GM12878 (cell line): ENCODE data around the gene NPM1. TPM values are rescaled to one million over a fixed set of nuclear protein-coding genes. Genes with fewer than 3 reads are reported as not detected.

Source experiments
- ATAC-seq: fragments of 200-7000 bp; cut with Tn5 transposase; 3 replicates; pipeline ENCODE4 v1.9.1; 2020; ENCODE audit warnings: mild to moderate bottlenecking, moderate library complexity
- BruUV-seq: library from RNA; stranded (reverse); fragments of 400-500 nt; replicated peaks from 2 replicates; lab custom pipeline; 2021; lab: Mats Ljungman, UMichigan
- CTCF ChIA-PET: fragments of 300-600 bp; sonication (Branson Sonifier 250); formaldehyde crosslinking; extraction: SDS; loops from one replicate; lab custom pipeline; 2021; ENCODE audit warnings: inconsistent platforms; lab: Yijun Ruan, JAX
- POLR2A ChIA-PET: fragments of 350-600 bp; formaldehyde crosslinking; extraction: SDS; loops from one replicate; lab custom pipeline; 2021; ENCODE audit warnings: inconsistent platforms; lab: Charles Lee
- RAD21 ChIA-PET: fragments of 300-600 bp; sonication (Branson Sonifier 250); formaldehyde crosslinking; loops from one replicate; lab custom pipeline; 2023; ENCODE audit warnings: antibody characterized with exemption; ENCODE audit not compliant: unreplicated experiment; lab: Charles Lee
- SMC1A ChIA-PET: fragments of 300-600 bp; sonication (Branson Sonifier 250); formaldehyde crosslinking; loops from one replicate; lab custom pipeline; 2023; ENCODE audit not compliant: unreplicated experiment, uncharacterized antibody; lab: Charles Lee
- DNase-seq: peaks from one replicate; pipeline ENCODE4 v3.0.0-alpha.2; 2011; ENCODE audit warnings: low read depth, low spot score
- FAIRE-seq: peaks from 3 replicates; lab custom pipeline; 2011; peaks lifted over from hg19 to GRCh38; lab: Jason Lieb, UNC
- H2AFZ ChIP-seq: 2 replicates; pipeline ENCODE4 v1.6.0; 2011; ENCODE audit warnings: low read depth, low read length, control low read depth; ENCODE audit not compliant: control insufficient read depth
- H3K27ac ChIP-seq: 2 replicates; pipeline ENCODE4 v1.5.1; 2011; ENCODE audit warnings: control low read depth; ENCODE audit not compliant: control insufficient read depth, insufficient read depth
- H3K27me3 ChIP-seq, 2 experiments: replicated peaks in 1 of 2; 2 replicates each; pipeline versions ENCODE4 v1.6.0 to v1.6.1; 2011; ENCODE audit warnings: low read length in 1 of 2; ENCODE audit not compliant: control insufficient read depth in 2 of 2, insufficient read depth in 2 of 2
- H3K36me3 ChIP-seq, 2 experiments: 2 replicates each; pipeline ENCODE4 v1.5.1; 2011; ENCODE audit warnings: low read length in 1 of 2; ENCODE audit not compliant: control insufficient read depth in 2 of 2, insufficient read depth in 2 of 2
- H3K4me1 ChIP-seq: 2 replicates; pipeline ENCODE4 v1.6.1; 2011; ENCODE audit warnings: mild to moderate bottlenecking, low read length, moderate library complexity, mixed read lengths; ENCODE audit not compliant: control insufficient read depth, insufficient read depth
- H3K4me2 ChIP-seq: 2 replicates; pipeline ENCODE4 v1.6.0; 2011; ENCODE audit warnings: control low read depth; ENCODE audit not compliant: control insufficient read depth, insufficient read depth
- H3K4me3 ChIP-seq: fragments of 200-600 bp; sonication (generic); 2 replicates; pipeline ENCODE4 v1.5.1; 2016
- H3K79me2 ChIP-seq: 2 replicates; pipeline ENCODE4 v1.6.0; 2011; ENCODE audit warnings: low read length; ENCODE audit not compliant: control insufficient read depth, insufficient read depth
- H3K9ac ChIP-seq: 2 replicates; pipeline ENCODE4 v1.8.0; 2011; ENCODE audit warnings: low read length, control low read depth, mixed read lengths; ENCODE audit not compliant: control insufficient read depth, insufficient read depth
- H3K9me3 ChIP-seq: replicated peaks from 3 replicates; pipeline ENCODE4 v1.5.1; 2011; ENCODE audit warnings: mild to moderate bottlenecking, low read length; ENCODE audit not compliant: control insufficient read depth, insufficient read depth
- H4K20me1 ChIP-seq: 2 replicates; pipeline ENCODE4 v1.6.0; 2011; ENCODE audit not compliant: control insufficient read depth, insufficient read depth
- ATF7 ChIP-seq: fragments of 450-650 bp; IDR thresholded peaks from 2 replicates; pipeline ENCODE4 v1.6.1; 2016; ENCODE audit warnings: low read depth, mild to moderate bottlenecking
- ETV6 ChIP-seq, 2 experiments: fragments of 450-650 bp in 1 of 2; IDR thresholded peaks in 1 of 2; conservative IDR thresholded peaks in 1 of 2; 2 replicates each; pipeline ENCODE4 v1.6.1; 2014; ENCODE audit warnings: antibody characterized with exemption in 1 of 2, borderline replicate concordance in 1 of 2, low read depth in 1 of 2, mild to moderate bottlenecking in 1 of 2, moderate library complexity in 1 of 2
- MYB ChIP-seq: fragments of 150-350 bp; IDR thresholded peaks from 2 replicates; pipeline ENCODE4 v1.6.1; 2014; ENCODE audit warnings: mild to moderate bottlenecking, low read depth, low read length, borderline replicate concordance
- NBN ChIP-seq: fragments of 450-650 bp; IDR thresholded peaks from 2 replicates; pipeline ENCODE4 v1.6.1; 2016
- POLR2AphosphoS5 ChIP-seq: IDR thresholded peaks from 2 replicates; pipeline ENCODE4 v1.6.1; 2011; ENCODE audit warnings: mild to moderate bottlenecking, low read length, inconsistent platforms
- RBBP5 ChIP-seq: fragments of 200-600 bp; sonication (generic); conservative IDR thresholded peaks from 2 replicates; pipeline ENCODE4 v1.6.1; 2016
- SIN3A ChIP-seq: IDR thresholded peaks from 2 replicates; pipeline ENCODE4 v1.6.1; 2012; ENCODE audit warnings: low read depth, low read length, improper control_type of control experiment
- SMAD1 ChIP-seq: fragments of 450-650 bp; IDR thresholded peaks from 2 replicates; pipeline ENCODE4 v1.6.1; 2018; ENCODE audit warnings: mild to moderate bottlenecking, low read depth; ENCODE audit not compliant: partially characterized antibody
- SMARCA5 ChIP-seq: fragments of 450-650 bp; IDR thresholded peaks from 2 replicates; pipeline ENCODE4 v1.6.1; 2017; ENCODE audit warnings: mild to moderate bottlenecking
- YY1 ChIP-seq: IDR thresholded peaks from 2 replicates; pipeline ENCODE4 v1.6.1; 2011; ENCODE audit warnings: low read depth, mild to moderate bottlenecking, low read length
- ZNF207 ChIP-seq: fragments of 450-650 bp; IDR thresholded peaks from 2 replicates; pipeline ENCODE4 v1.6.1; 2014; ENCODE audit warnings: antibody characterized with exemption, mild to moderate bottlenecking, borderline replicate concordance
- ZNF217 ChIP-seq: fragments of 450-650 bp; IDR thresholded peaks from 2 replicates; pipeline ENCODE4 v1.6.1; 2017; ENCODE audit warnings: antibody characterized with exemption, mild to moderate bottlenecking
- ZSCAN29 ChIP-seq: fragments of 450-650 bp; IDR thresholded peaks from 2 replicates; pipeline ENCODE4 v1.6.1; 2017; ENCODE audit warnings: mild to moderate bottlenecking, moderate library complexity
- WGBS: methylation state at CpG from one replicate; pipeline ENCODE4 v1.1.6; 2016; ENCODE audit warnings: low lambda C conversion rate; ENCODE audit not compliant: insufficient replicate concordance, insufficient coverage; ENCODE audit errors: missing lambda C conversion rate; 5-methylcytosine and 5-hydroxymethylcytosine counted together
- in situ Hi-C: fragments of 300-500 bp; cut with MboI; formaldehyde crosslinking; loops from 9 replicates; pipeline ENCODE4 v1.14.3; 2018; ENCODE audit warnings: mixed read lengths
- intact Hi-C: fragments of 100-400 bp; cut with micrococcal nuclease; formaldehyde crosslinking; loops from one replicate; pipeline ENCODE4 v1.14.2; 2022; ENCODE audit not compliant: unreplicated experiment
- polyA plus RNA-seq, 11 experiments: library from polyadenylated mRNA; depleted of rRNA in 4 of 11; unstranded in 6 of 11; stranded (reverse) in 5 of 11; fragments of >200 nt; fragmentation: Nextera tagmentation in 4 of 11; fragmentation: Illumina TruSeq in 1 of 11; extraction: Ambion mirVana in 4 of 11; extraction: Trizol in 1 of 11; gene quantifications; 1 replicate in 1 of 11; 2 replicates in 10 of 11; pipeline versions ENCODE4 v1.2.1 to v1.2.3, GENCODE V29; 2011 to 2016; ENCODE audit warnings: inconsistent platforms in 2 of 11, missing spikeins in 2 of 11, low read depth in 1 of 11
- total RNA-seq, 4 experiments: library from RNA; depleted of rRNA in 3 of 4; stranded (reverse); fragments of >200 nt in 3 of 4; fragmentation: Illumina TruSeq in 1 of 4; extraction: Trizol in 1 of 4; gene quantifications; 2 replicates each; pipeline versions ENCODE4 v1.2.1 to v1.2.3, GENCODE V29; 2013 to 2021
- TF ChIP-seq, protein P1 (sequence below): fragments of 450-650 bp; formaldehyde crosslinking; IDR thresholded peaks from 2 replicates; pipeline ENCODE4 v1.4.0; 2020; ENCODE audit warnings: mild to moderate bottlenecking, moderate library complexity
- TF ChIP-seq, protein P2 (sequence below): IDR thresholded peaks from 2 replicates; pipeline ENCODE4 v1.6.1; 2012; ENCODE audit warnings: low read length, inconsistent platforms
- TF ChIP-seq, protein P3 (sequence below): fragments of 450-650 bp; formaldehyde crosslinking; IDR thresholded peaks from 2 replicates; pipeline ENCODE4 v1.5.0; 2022; ENCODE audit warnings: mild to moderate bottlenecking, missing genetic modification characterization
- TF ChIP-seq, protein P4 (sequence below): IDR thresholded peaks from 2 replicates; pipeline ENCODE4 v1.6.1; 2011; ENCODE audit warnings: borderline replicate concordance, low read depth, mild to moderate bottlenecking, moderate library complexity, mixed read lengths, low read length; ENCODE audit not compliant: insufficient read depth; ENCODE audit errors: extremely low read length

Gene NPM1
- total and polyA plus RNA-seq, 10 of the 15 experiments (the other 5 are each of a cell fraction or from before 2014, with no cell fraction given), result 1,843 to 5,466 (median 2,866) TPM

DNA sequence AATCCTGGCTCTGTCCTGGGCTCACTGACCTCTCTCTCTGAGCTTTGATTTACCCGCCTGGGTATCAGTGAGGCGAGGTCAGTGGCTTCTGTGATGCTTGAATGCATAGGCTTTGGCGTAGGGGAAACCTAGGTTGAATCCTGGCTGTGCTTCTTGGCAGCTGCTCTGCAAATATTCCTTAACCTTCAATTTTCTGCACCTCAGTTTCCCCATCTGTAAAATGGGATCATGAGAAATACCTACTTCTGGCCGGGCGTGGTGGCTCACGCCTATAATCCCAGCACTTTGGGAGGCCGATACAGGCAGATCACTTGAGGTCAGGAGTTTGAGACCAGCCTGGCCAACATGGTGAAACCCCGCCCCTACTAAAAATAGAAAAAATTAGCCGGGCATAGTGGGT lies 39.0 kb downstream of the NPM1 start:
- no peak overlapping the region for H3K9ac ChIP-seq
- SMC1A ChIA-PET, result interaction anchor here (0.6 kb wide), 1 partner anchor 530 kb away, joined by 3 read pairs; no protein-coding TSS in a partner anchor
- H2AFZ ChIP-seq, result no peak overlapping the region
- no peaks in the 10 kb centered on the region for H3K27me3 ChIP-seq
- no peaks in the 10 kb centered on the region for H3K36me3 ChIP-seq
- CTCF ChIA-PET, result no interaction called here
- no peak overlapping the region for H3K4me2 ChIP-seq
- no peak for ATAC-seq
- H3K79me2 ChIP-seq, result no peaks in the 10 kb centered on the region
- no peaks in the 10 kb centered on the region for H4K20me1 ChIP-seq
- DNase-seq, result no peak
- 50% methylated on average over 9 of the region's 9 CpGs for WGBS
- POLR2A ChIA-PET, result no interaction called here
- no peaks in the 10 kb centered on the region for H3K9me3 ChIP-seq
- BruUV-seq, result no TSS peak
- RAD21 ChIA-PET, result no interaction called here
- H3K4me3 ChIP-seq, result no peak overlapping the region
- no peak overlapping the region for H3K27ac ChIP-seq
- FAIRE-seq, result no peak
- H3K4me1 ChIP-seq, result no peaks in the 10 kb centered on the region
- intact Hi-C loops (loop anchor here (10.0 kb wide), 1 partner anchor 178 kb away; no protein-coding TSS in a partner anchor), in situ Hi-C loops (no loop called here)
- no peak for TF ChIP-seq RBBP5
- no peak for TF ChIP-seq MYB
- TF ChIP-seq SMARCA5, result no peak
- no peak for TF ChIP-seq ZNF207
- no peak for TF ChIP-seq SMAD1
- TF ChIP-seq, protein P1, sequence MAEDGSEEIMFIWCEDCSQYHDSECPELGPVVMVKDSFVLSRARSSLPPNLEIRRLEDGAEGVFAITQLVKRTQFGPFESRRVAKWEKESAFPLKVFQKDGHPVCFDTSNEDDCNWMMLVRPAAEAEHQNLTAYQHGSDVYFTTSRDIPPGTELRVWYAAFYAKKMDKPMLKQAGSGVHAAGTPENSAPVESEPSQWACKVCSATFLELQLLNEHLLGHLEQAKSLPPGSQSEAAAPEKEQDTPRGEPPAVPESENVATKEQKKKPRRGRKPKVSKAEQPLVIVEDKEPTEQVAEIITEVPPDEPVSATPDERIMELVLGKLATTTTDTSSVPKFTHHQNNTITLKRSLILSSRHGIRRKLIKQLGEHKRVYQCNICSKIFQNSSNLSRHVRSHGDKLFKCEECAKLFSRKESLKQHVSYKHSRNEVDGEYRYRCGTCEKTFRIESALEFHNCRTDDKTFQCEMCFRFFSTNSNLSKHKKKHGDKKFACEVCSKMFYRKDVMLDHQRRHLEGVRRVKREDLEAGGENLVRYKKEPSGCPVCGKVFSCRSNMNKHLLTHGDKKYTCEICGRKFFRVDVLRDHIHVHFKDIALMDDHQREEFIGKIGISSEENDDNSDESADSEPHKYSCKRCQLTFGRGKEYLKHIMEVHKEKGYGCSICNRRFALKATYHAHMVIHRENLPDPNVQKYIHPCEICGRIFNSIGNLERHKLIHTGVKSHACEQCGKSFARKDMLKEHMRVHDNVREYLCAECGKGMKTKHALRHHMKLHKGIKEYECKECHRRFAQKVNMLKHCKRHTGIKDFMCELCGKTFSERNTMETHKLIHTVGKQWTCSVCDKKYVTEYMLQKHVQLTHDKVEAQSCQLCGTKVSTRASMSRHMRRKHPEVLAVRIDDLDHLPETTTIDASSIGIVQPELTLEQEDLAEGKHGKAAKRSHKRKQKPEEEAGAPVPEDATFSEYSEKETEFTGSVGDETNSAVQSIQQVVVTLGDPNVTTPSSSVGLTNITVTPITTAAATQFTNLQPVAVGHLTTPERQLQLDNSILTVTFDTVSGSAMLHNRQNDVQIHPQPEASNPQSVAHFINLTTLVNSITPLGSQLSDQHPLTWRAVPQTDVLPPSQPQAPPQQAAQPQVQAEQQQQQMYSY (CRISPR knock-in tag), result no peak
- TF ChIP-seq POLR2AphosphoS5, result no peak
- no peak for TF ChIP-seq YY1
- TF ChIP-seq ATF7, result no peak
- TF ChIP-seq, protein P2, sequence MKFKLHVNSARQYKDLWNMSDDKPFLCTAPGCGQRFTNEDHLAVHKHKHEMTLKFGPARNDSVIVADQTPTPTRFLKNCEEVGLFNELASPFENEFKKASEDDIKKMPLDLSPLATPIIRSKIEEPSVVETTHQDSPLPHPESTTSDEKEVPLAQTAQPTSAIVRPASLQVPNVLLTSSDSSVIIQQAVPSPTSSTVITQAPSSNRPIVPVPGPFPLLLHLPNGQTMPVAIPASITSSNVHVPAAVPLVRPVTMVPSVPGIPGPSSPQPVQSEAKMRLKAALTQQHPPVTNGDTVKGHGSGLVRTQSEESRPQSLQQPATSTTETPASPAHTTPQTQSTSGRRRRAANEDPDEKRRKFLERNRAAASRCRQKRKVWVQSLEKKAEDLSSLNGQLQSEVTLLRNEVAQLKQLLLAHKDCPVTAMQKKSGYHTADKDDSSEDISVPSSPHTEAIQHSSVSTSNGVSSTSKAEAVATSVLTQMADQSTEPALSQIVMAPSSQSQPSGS, result no peak
- TF ChIP-seq ETV6 (conservative IDR thresholded peaks at IDR 0.05 in 1 of 2, IDR thresholded peaks at IDR 0.05 in 1 of 2; ENCODE audit: borderline replicate concordance in 1 of 2, low read depth in 1 of 2), result no peak
- TF ChIP-seq, protein P3, sequence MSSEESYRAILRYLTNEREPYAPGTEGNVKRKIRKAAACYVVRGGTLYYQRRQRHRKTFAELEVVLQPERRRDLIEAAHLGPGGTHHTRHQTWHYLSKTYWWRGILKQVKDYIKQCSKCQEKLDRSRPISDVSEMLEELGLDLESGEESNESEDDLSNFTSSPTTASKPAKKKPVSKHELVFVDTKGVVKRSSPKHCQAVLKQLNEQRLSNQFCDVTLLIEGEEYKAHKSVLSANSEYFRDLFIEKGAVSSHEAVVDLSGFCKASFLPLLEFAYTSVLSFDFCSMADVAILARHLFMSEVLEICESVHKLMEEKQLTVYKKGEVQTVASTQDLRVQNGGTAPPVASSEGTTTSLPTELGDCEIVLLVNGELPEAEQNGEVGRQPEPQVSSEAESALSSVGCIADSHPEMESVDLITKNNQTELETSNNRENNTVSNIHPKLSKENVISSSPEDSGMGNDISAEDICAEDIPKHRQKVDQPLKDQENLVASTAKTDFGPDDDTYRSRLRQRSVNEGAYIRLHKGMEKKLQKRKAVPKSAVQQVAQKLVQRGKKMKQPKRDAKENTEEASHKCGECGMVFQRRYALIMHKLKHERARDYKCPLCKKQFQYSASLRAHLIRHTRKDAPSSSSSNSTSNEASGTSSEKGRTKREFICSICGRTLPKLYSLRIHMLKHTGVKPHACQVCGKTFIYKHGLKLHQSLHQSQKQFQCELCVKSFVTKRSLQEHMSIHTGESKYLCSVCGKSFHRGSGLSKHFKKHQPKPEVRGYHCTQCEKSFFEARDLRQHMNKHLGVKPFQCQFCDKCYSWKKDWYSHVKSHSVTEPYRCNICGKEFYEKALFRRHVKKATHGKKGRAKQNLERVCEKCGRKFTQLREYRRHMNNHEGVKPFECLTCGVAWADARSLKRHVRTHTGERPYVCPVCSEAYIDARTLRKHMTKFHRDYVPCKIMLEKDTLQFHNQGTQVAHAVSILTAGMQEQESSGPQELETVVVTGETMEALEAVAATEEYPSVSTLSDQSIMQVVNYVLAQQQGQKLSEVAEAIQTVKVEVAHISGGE (CRISPR knock-in tag), result no peak
- TF ChIP-seq, protein P4, sequence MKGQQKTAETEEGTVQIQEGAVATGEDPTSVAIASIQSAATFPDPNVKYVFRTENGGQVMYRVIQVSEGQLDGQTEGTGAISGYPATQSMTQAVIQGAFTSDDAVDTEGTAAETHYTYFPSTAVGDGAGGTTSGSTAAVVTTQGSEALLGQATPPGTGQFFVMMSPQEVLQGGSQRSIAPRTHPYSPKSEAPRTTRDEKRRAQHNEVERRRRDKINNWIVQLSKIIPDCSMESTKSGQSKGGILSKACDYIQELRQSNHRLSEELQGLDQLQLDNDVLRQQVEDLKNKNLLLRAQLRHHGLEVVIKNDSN, result no peak
- TF ChIP-seq ZSCAN29, result no peak
- no peak for TF ChIP-seq NBN
- no peak for TF ChIP-seq ZNF217
- no peak for TF ChIP-seq SIN3A
